ENCODE measurements around the gene EVI5. TPM values are rescaled to one million over a fixed set of nuclear protein-coding genes. Genes with fewer than 3 reads are reported as not detected.
A peak's percentile ranks its signal among the peaks of the same experiment; 100 is the strongest.

EVI5 gene
- total and polyA plus RNA-seq, 10 of the 15 experiments (the other 5 are each of a cell fraction or from before 2014, with no cell fraction given), result 0.27 to 6.8 (median 1.7) TPM

GRCh38 chr1:92483610-92484471 is 301.1 kb downstream of the EVI5 start:
- intact Hi-C loops (cut with micrococcal nuclease; ENCODE audit: unreplicated experiment), result loop anchor here (1.0 to 5.0 kb wide), 2 partner anchors 100 to 172 kb away; no protein-coding TSS in a partner anchor
- WGBS (ENCODE audit: insufficient coverage, insufficient replicate concordance, low lambda C conversion rate, missing lambda C conversion rate), result 2% methylated on average over 51 of the region's 56 CpGs
- ChIA-PET CTCF (interaction anchor here (0.9 to 10.1 kb wide), 7 partner anchors 10 to 173 kb away, joined by 3 to 60 read pairs (median 7); no protein-coding TSS in a partner anchor), RAD21 (ENCODE audit: unreplicated experiment) (interaction anchor here (0.6 to 9.0 kb wide), 16 partner anchors 9 to 186 kb away, joined by 3 to 138 read pairs (median 6); no protein-coding TSS in a partner anchor), SMC1A (ENCODE audit: uncharacterized antibody, unreplicated experiment) (interaction anchor here (0.6 to 8.6 kb wide), 14 partner anchors 8 to 186 kb away, joined by 3 to 100 read pairs (median 8); partner anchors contain the start of genes GLMN and RPAP2), POLR2A (interaction anchor here (0.6 to 8.7 kb wide), 13 partner anchors 9 to 479 kb away, joined by 3 to 77 read pairs (median 7); no protein-coding TSS in a partner anchor)
- H2AFZ ChIP-seq (ENCODE audit: control insufficient read depth, low read depth, low read length), result peak overlapping the region; percentile 73
- H3K4me3 ChIP-seq, result peak overlapping the region; percentile 93
- BruUV-seq (replicated peaks), result no TSS peak
- no peaks in the 10 kb centered on the region for H3K79me2 ChIP-seq (ENCODE audit: control insufficient read depth, insufficient read depth, low read length)
- DNase-seq (ENCODE audit: low read depth, low spot score) (no peak), ATAC-seq (peak; percentile 23), FAIRE-seq (no peak)
- no peaks in the 10 kb centered on the region for H3K9me3 ChIP-seq (replicated peaks; ENCODE audit: control insufficient read depth, insufficient read depth, low read length)
- peaks cover 10% of the 10 kb centered on the region for H3K4me1 ChIP-seq (ENCODE audit: control insufficient read depth, insufficient read depth, low read length)
- peak overlapping the region; percentile 41; the same call in 1 of the 2 replicates for H3K9ac ChIP-seq (ENCODE audit: control insufficient read depth, insufficient read depth, low read length)
- in situ Hi-C loops (cut with MboI), result loop anchor here (5.0 kb wide), 1 partner anchor 103 kb away; no protein-coding TSS in a partner anchor
- H4K20me1 ChIP-seq (ENCODE audit: control insufficient read depth, insufficient read depth), result no peaks in the 10 kb centered on the region
- no peaks in the 10 kb centered on the region for H3K27me3 ChIP-seq (replicated peaks in 1 of 2; ENCODE audit: control insufficient read depth in 2 of 2, insufficient read depth in 2 of 2, low read length in 1 of 2)
- H3K4me2 ChIP-seq (ENCODE audit: control insufficient read depth, insufficient read depth), result peak overlapping the region; percentile 76
- H3K27ac ChIP-seq (ENCODE audit: control insufficient read depth, insufficient read depth), result no peak overlapping the region
- peaks cover 0 to 9% of the 10 kb centered on the region in 2 experiments; a peak in 2 of 4 replicates for H3K36me3 ChIP-seq (ENCODE audit: control insufficient read depth in 2 of 2, insufficient read depth in 2 of 2, low read length in 1 of 2)
- TF ChIP-seq MEF2B (IDR thresholded peaks at IDR 0.05; ENCODE audit: partially characterized antibody, poor library complexity, severe bottlenecking) (peak; percentile 85), BACH1 (IDR thresholded peaks at IDR 0.05; ENCODE audit: borderline replicate concordance) (0 out of 2 replicates have a peak, but pooled peaks have one; percentile 23), NR2F1 (conservative IDR thresholded peaks at IDR 0.05) (0 out of 2 replicates have a peak, but pooled peaks have one; percentile 61), SPI1 (IDR thresholded peaks at IDR 0.05; ENCODE audit: borderline replicate concordance, insufficient read depth, low read depth, low read length) (no peak), SMARCA5 (IDR thresholded peaks at IDR 0.05) (no peak), NKRF (conservative IDR thresholded peaks at IDR 0.05) (peak; percentile 74), ZSCAN29 (IDR thresholded peaks at IDR 0.05) (no peak), RBBP5 (conservative IDR thresholded peaks at IDR 0.05) (no peak), POLR2AphosphoS2 (IDR thresholded peaks at IDR 0.05; ENCODE audit: low read depth, low read length) (no peak), TCF3 (IDR thresholded peaks at IDR 0.05; ENCODE audit: borderline replicate concordance, insufficient read depth, low read depth, low read length) (0 out of 2 replicates have a peak, but pooled peaks have one; percentile 44), ZNF207 (IDR thresholded peaks at IDR 0.05; ENCODE audit: borderline replicate concordance) (peak; percentile 62; the same call in 1 of the 2 replicates), EED (IDR thresholded peaks at IDR 0.05; ENCODE audit: low read depth) (peak; percentile 10), HCFC1 (IDR thresholded peaks at IDR 0.05; ENCODE audit: low read length) (no peak), PRDM15 (CRISPR knock-in tag; IDR thresholded peaks at IDR 0.05) (no peak), ESRRA (IDR thresholded peaks at IDR 0.05; ENCODE audit: low read length) (no peak)
